22Rv1 (cell line): ENCODE measurements around the gene SPATA31C2.

Source experiments
- ZFX ChIP-seq: fragments of 450-650 bp; IDR thresholded peaks from 2 replicates; pipeline ENCODE4 v1.6.1; 2017; ENCODE audit warnings: antibody characterized with exemption, borderline replicate concordance
- TF ChIP-seq, protein P1 (sequence below): fragments of 450-650 bp; IDR thresholded peaks from 2 replicates; pipeline ENCODE4 v1.5.1; 2017; ENCODE audit warnings: mild to moderate bottlenecking

DNA sequence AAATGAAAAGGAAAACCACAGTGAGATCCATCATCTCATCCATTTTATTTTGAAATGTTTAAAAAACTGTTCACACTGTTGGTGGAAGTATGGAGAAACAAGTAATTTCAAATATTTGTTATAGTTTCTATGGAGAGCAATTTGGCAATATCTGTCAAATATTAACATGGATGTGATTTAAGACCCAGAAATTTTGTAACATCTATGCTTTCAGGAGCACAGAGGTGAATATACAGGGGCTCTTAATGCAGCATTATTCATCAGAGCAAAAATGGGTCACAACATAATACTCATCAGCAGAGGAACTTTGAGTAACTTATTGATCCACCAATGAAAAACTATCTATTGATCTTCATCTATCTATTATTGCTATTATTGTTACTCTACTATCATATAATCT is 31.4 kb upstream of the SPATA31C2 start:
- TF ChIP-seq, protein P1, sequence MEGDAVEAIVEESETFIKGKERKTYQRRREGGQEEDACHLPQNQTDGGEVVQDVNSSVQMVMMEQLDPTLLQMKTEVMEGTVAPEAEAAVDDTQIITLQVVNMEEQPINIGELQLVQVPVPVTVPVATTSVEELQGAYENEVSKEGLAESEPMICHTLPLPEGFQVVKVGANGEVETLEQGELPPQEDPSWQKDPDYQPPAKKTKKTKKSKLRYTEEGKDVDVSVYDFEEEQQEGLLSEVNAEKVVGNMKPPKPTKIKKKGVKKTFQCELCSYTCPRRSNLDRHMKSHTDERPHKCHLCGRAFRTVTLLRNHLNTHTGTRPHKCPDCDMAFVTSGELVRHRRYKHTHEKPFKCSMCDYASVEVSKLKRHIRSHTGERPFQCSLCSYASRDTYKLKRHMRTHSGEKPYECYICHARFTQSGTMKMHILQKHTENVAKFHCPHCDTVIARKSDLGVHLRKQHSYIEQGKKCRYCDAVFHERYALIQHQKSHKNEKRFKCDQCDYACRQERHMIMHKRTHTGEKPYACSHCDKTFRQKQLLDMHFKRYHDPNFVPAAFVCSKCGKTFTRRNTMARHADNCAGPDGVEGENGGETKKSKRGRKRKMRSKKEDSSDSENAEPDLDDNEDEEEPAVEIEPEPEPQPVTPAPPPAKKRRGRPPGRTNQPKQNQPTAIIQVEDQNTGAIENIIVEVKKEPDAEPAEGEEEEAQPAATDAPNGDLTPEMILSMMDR, result no peak
- TF ChIP-seq ZFX, result no peak
